MCF 10A (cell line): ENCODE measurements around the gene SNRPD2. TPM values are rescaled to one million over a fixed set of nuclear protein-coding genes. Genes with fewer than 3 reads are reported as not detected.
"Not testable (repeated sequence)": the region's sequence is repeated elsewhere in the genome, so short reads cannot be mapped to it uniquely, and the experiment has no call there.

Experiments used
- BruUV-seq: library from RNA; stranded (reverse); fragments of 400-500 nt; replicated peaks from 2 replicates; lab custom pipeline; 2021; lab: Mats Ljungman, UMichigan
- CTCF ChIA-PET: fragments of 300-600 bp; sonication (Branson Sonifier 250); formaldehyde crosslinking; extraction: SDS; loops from one replicate; lab custom pipeline; 2021; ENCODE audit warnings: antibody characterized with exemption, inconsistent platforms; lab: Yijun Ruan, JAX
- POLR2A ChIA-PET: fragments of 300-600, 350-650 bp; sonication (Branson Sonifier 250); formaldehyde crosslinking; extraction: SDS; loops from one replicate; lab custom pipeline; 2020; ENCODE audit warnings: antibody characterized with exemption, inconsistent platforms; lab: Yijun Ruan, JAX
- DNase-seq: peaks from one replicate; pipeline ENCODE4 v3.0.0-alpha.2; 2018; ENCODE audit not compliant: unreplicated experiment
- H3K27ac Mint-ChIP-seq: one replicate; pipeline ENCODE4 v1.8.0; 2022; ENCODE audit warnings: mild to moderate bottlenecking, low read depth, mixed read lengths; ENCODE audit not compliant: unreplicated experiment
- H3K27me3 Mint-ChIP-seq: one replicate; pipeline ENCODE4 v1.8.0; 2022; ENCODE audit warnings: mixed read lengths; ENCODE audit not compliant: insufficient read depth, unreplicated experiment
- H3K36me3 Mint-ChIP-seq: one replicate; pipeline ENCODE4 v1.8.0; 2022; ENCODE audit warnings: mild to moderate bottlenecking, moderate library complexity, mixed read lengths; ENCODE audit not compliant: insufficient read depth, unreplicated experiment
- H3K4me1 Mint-ChIP-seq: one replicate; pipeline ENCODE4 v1.8.0; 2022; ENCODE audit warnings: mixed read lengths; ENCODE audit not compliant: insufficient read depth, unreplicated experiment
- H3K4me3 Mint-ChIP-seq: one replicate; pipeline ENCODE4 v1.8.0; 2022; ENCODE audit warnings: mild to moderate bottlenecking, moderate library complexity, mixed read lengths; ENCODE audit not compliant: unreplicated experiment
- H3K9me3 Mint-ChIP-seq: one replicate; pipeline ENCODE4 v1.8.0; 2022; ENCODE audit warnings: mixed read lengths; ENCODE audit not compliant: unreplicated experiment
- CTCF ChIP-seq: fragments of 200-600 bp; IDR thresholded peaks from one replicate; pipeline ENCODE4 v1.8.0; 2022; ENCODE audit warnings: antibody characterized with exemption, mild to moderate bottlenecking; ENCODE audit not compliant: unreplicated experiment
- intact Hi-C: fragments of 100-400 bp; cut with micrococcal nuclease; formaldehyde crosslinking; loops from 2 replicates; pipeline ENCODE4 v1.14.1; 2022
- total RNA-seq: library from RNA; stranded (reverse); gene quantifications from 2 replicates; pipeline ENCODE4 v1.2.3, GENCODE V29; 2022

SNRPD2 gene
- total RNA-seq, 1 experiment from 2014 or later: 406 TPM

GRCh38 chr19:45687599-45687998, 4.2 kb downstream of the SNRPD2 start:
- H3K4me3 Mint-ChIP-seq: no peak overlapping the region
- ChIA-PET POLR2A (interaction anchor here (0.7 kb wide), 1 partner anchor 13 kb away, joined by 3 read pairs; no protein-coding TSS in a partner anchor), CTCF (interaction anchor here (0.7 to 0.8 kb wide), 2 partner anchors 23 to 79 kb away, joined by 3 to 4 read pairs; no protein-coding TSS in a partner anchor)
- no peaks in the 10 kb centered on the region for H3K9me3 Mint-ChIP-seq
- no peak overlapping the region for H3K27ac Mint-ChIP-seq
- no peak for DNase-seq
- H3K36me3 Mint-ChIP-seq: peaks cover 71% of the 10 kb centered on the region
- intact Hi-C loops: loop anchor here (10.0 kb wide), 1 partner anchor 83 kb away; the partner anchor contains the start of gene GPR4
- peaks cover 4% of the 10 kb centered on the region for H3K4me1 Mint-ChIP-seq
- no TSS peak for BruUV-seq
- no peaks in the 10 kb centered on the region for H3K27me3 Mint-ChIP-seq
- TF ChIP-seq CTCF: no peak

GRCh38 chr19:45685045-45685444, 6.7 kb downstream of the SNRPD2 start:
- not testable (repeated sequence) for H3K4me3 Mint-ChIP-seq

GRCh38 chr19:45682908-45683307, 8.8 kb downstream of the SNRPD2 start:
- DNase-seq: no peak
- Mint-ChIP-seq H3K36me3 (peaks cover 31% of the 10 kb centered on the region), H3K4me1 (peaks cover 11% of the 10 kb centered on the region), H3K9me3 (no peaks in the 10 kb centered on the region), H3K27ac (no peak overlapping the region), H3K4me3 (no peak overlapping the region), H3K27me3 (no peaks in the 10 kb centered on the region)
- POLR2A ChIA-PET: interaction anchor here (0.6 to 4.7 kb wide), 2 partner anchors 8 to 42 kb away, joined by 4 to 43 read pairs; partner anchors contain the start of genes QPCTL and SNRPD2
- no TSS peak for BruUV-seq
- TF ChIP-seq CTCF: no peak
- intact Hi-C loops: loop anchor here (5.0 to 10.0 kb wide), 2 partner anchors 41 to 78 kb away; partner anchors contain the start of gene GPR4
- CTCF ChIA-PET: interaction anchor here (0.6 to 1.7 kb wide), 5 partner anchors 31 to 250 kb away, joined by 3 to 6 read pairs (median 3); no protein-coding TSS in a partner anchor

More at GRCh38 chr19:45685045-45685444, 6.7 kb downstream of the SNRPD2 start:
- H3K27ac Mint-ChIP-seq, BruUV-seq, DNase-seq, H3K9me3 Mint-ChIP-seq, H3K27me3 Mint-ChIP-seq: not testable (repeated sequence)
- intact Hi-C loops: loop anchor here (10.0 kb wide), 1 partner anchor 80 kb away; the partner anchor contains the start of gene GPR4
- ChIA-PET CTCF (interaction anchor here (0.6 to 1.4 kb wide), 2 partner anchors 43 to 109 kb away, joined by 3 to 5 read pairs; no protein-coding TSS in a partner anchor), POLR2A (interaction anchor here (1.2 kb wide), 1 partner anchor 68 kb away, joined by 3 read pairs; no protein-coding TSS in a partner anchor)
- Mint-ChIP-seq H3K4me1 (peaks cover 15% of the 10 kb centered on the region), H3K36me3 (peaks cover 52% of the 10 kb centered on the region)

GRCh38 chr19:45682117-45682516, 9.6 kb downstream of the SNRPD2 start:
- peaks cover 23% of the 10 kb centered on the region for H3K36me3 Mint-ChIP-seq
- no peaks in the 10 kb centered on the region for H3K9me3 Mint-ChIP-seq
- CTCF ChIA-PET: interaction anchor here (0.7 to 1.7 kb wide), 5 partner anchors 9 to 250 kb away, joined by 3 to 10 read pairs (median 4); partner anchors contain the start of gene SNRPD2
- no peak for DNase-seq
- peak overlapping the region; percentile 61 for H3K27ac Mint-ChIP-seq
- POLR2A ChIA-PET: interaction anchor here (0.6 to 4.7 kb wide), 5 partner anchors 9 to 215 kb away, joined by 3 to 43 read pairs (median 4); partner anchors contain the start of genes QPCTL and SNRPD2
- intact Hi-C loops: loop anchor here (5.0 to 10.0 kb wide), 2 partner anchors 40 to 77 kb away; partner anchors contain the start of gene GPR4
- peak overlapping the region; percentile 72 for H3K4me3 Mint-ChIP-seq
- no peaks in the 10 kb centered on the region for H3K27me3 Mint-ChIP-seq
- BruUV-seq: no TSS peak
- no peak for TF ChIP-seq CTCF
- H3K4me1 Mint-ChIP-seq: peaks cover 11% of the 10 kb centered on the region
